ENCODE data around the gene STYXL2.

Gene STYXL2

GRCh38 chr1:167093846-167094516, at the start of gene STYXL2:
Gene STYXL2 (plus strand): TSS chr1:167094075. CDS start chr1:167094850, 775 bp downstream.
- DNase-seq (ENCODE audit: low read depth) = no peak

- no peak for DNase-seq (ENCODE audit: low read depth)
Measured at GRCh38 chr1:167051907-167052306, 42.0 kb upstream of the STYXL2 start.

- no peak for DNase-seq (ENCODE audit: low read depth)
Measured at GRCh38 chr1:167052389-167052788, 41.5 kb upstream of the STYXL2 start.

- DNase-seq (ENCODE audit: low read depth) = no peak
Measured at GRCh38 chr1:167054531-167054930, 39.3 kb upstream of the STYXL2 start.

- DNase-seq (ENCODE audit: low read depth) = no peak
Measured at GRCh38 chr1:167054946-167055630, 38.8 kb upstream of the STYXL2 start.

- DNase-seq (ENCODE audit: low read depth) = no peak
Measured at GRCh38 chr1:167056529-167057231, 37.2 kb upstream of the STYXL2 start.

GRCh38 chr1:167057241-167057688, 36.6 kb upstream of the STYXL2 start:
- no peak for DNase-seq (ENCODE audit: low read depth)

GRCh38 chr1:167059045-167059808, 34.6 kb upstream of the STYXL2 start:
- peak; percentile 36 for DNase-seq (ENCODE audit: low read depth)

- no peak for DNase-seq (ENCODE audit: low read depth)
Measured at GRCh38 chr1:167059809-167060107, 34.1 kb upstream of the STYXL2 start.

- no peak for DNase-seq (ENCODE audit: low read depth)
Measured at GRCh38 chr1:167060141-167061072, 33.5 kb upstream of the STYXL2 start.

GRCh38 chr1:167061073-167061464, 32.8 kb upstream of the STYXL2 start:
- DNase-seq (ENCODE audit: low read depth) = no peak

- no peak for DNase-seq (ENCODE audit: low read depth)
Measured at GRCh38 chr1:167064621-167065020, 29.3 kb upstream of the STYXL2 start.

- DNase-seq (ENCODE audit: low read depth) = no peak
Measured at GRCh38 chr1:167065471-167065870, 28.4 kb upstream of the STYXL2 start.

GRCh38 chr1:167066333-167067122, 27.3 kb upstream of the STYXL2 start:
- peak; percentile 26 for DNase-seq (ENCODE audit: low read depth)

GRCh38 chr1:167067904-167068303, 26.0 kb upstream of the STYXL2 start:
- DNase-seq (ENCODE audit: low read depth) = no peak

GRCh38 chr1:167068761-167069160, 25.1 kb upstream of the STYXL2 start:
- no peak for DNase-seq (ENCODE audit: low read depth)

GRCh38 chr1:167071286-167071685, 22.6 kb upstream of the STYXL2 start:
- no peak for DNase-seq (ENCODE audit: low read depth)

- no peak for DNase-seq (ENCODE audit: low read depth)
Measured at GRCh38 chr1:167076136-167076710, 17.7 kb upstream of the STYXL2 start.

GRCh38 chr1:167077128-167077867, 16.6 kb upstream of the STYXL2 start:
- DNase-seq (ENCODE audit: low read depth) = no peak

- no peak for DNase-seq (ENCODE audit: low read depth)
Measured at GRCh38 chr1:167077868-167078210, 16.0 kb upstream of the STYXL2 start.

Measured in fibroblast of gingiva (primary cell).